HepG2 (cell line): ENCODE data around the gene SEC61A2. TPM values are rescaled to one million over a fixed set of nuclear protein-coding genes. Genes with fewer than 3 reads are reported as not detected.

Experiments used
- ATF7-NPFF ChIP-seq: sonication (generic); formaldehyde crosslinking; IDR thresholded peaks from 2 replicates; pipeline ENCODE4 v1.8.1; 2023; ENCODE audit warnings: mild to moderate bottlenecking, low read depth, missing genetic modification reagents, moderate library complexity
- CREM ChIP-seq, 2 experiments: sonication (generic) in 1 of 2; formaldehyde crosslinking in 1 of 2; IDR thresholded peaks; 2 replicates each; pipeline versions ENCODE4 v1.4.0 to v1.6.1; 2016 to 2020; ENCODE audit warnings: antibody characterized with exemption in 1 of 2, mild to moderate bottlenecking in 1 of 2, missing genetic modification reagents in 1 of 2
- CSRNP2 ChIP-seq: sonication (generic); formaldehyde crosslinking; conservative IDR thresholded peaks from 2 replicates; pipeline ENCODE4 v1.8.0; 2022; ENCODE audit warnings: low read depth, missing genetic modification reagents
- HDAC1 ChIP-seq: sonication (generic); formaldehyde crosslinking; IDR thresholded peaks from 2 replicates; pipeline ENCODE4 v1.5.1; 2020; ENCODE audit warnings: mild to moderate bottlenecking, missing genetic modification reagents
- HNRNPLL ChIP-seq: fragments of 200-400 bp; formaldehyde crosslinking; IDR thresholded peaks from 2 replicates; pipeline ENCODE4 v1.6.1; 2017; ENCODE audit warnings: mild to moderate bottlenecking, low read depth, low read length; ENCODE audit not compliant: poor library complexity, severe bottlenecking
- MTERF4 ChIP-seq: sonication (generic); formaldehyde crosslinking; IDR thresholded peaks from 2 replicates; pipeline ENCODE4 v1.8.0; 2023; ENCODE audit warnings: mild to moderate bottlenecking, missing genetic modification reagents
- MXD4 ChIP-seq: IDR thresholded peaks from 2 replicates; pipeline ENCODE4 v1.6.1; 2016; ENCODE audit warnings: mild to moderate bottlenecking, missing biosample characterization, missing genetic modification reagents
- NFAT5 ChIP-seq: sonication (generic); formaldehyde crosslinking; IDR thresholded peaks from 2 replicates; pipeline ENCODE4 v1.4.0; 2020; ENCODE audit warnings: missing genetic modification reagents
- NR0B2 ChIP-seq: sonication (generic); formaldehyde crosslinking; IDR thresholded peaks from 2 replicates; pipeline ENCODE4 v1.4.0; 2020; ENCODE audit warnings: mild to moderate bottlenecking, missing genetic modification reagents
- ZBTB43 ChIP-seq: sonication (generic); formaldehyde crosslinking; conservative IDR thresholded peaks from 2 replicates; pipeline ENCODE4 v1.4.0; 2020; ENCODE audit warnings: missing genetic modification reagents
- ZFY ChIP-seq: sonication (generic); formaldehyde crosslinking; IDR thresholded peaks from 2 replicates; pipeline ENCODE4 v1.4.0; 2020; ENCODE audit warnings: missing genetic modification reagents
- ZNF547 ChIP-seq: sonication (generic); formaldehyde crosslinking; IDR thresholded peaks from 2 replicates; pipeline ENCODE4 v1.5.1; 2020; ENCODE audit warnings: mild to moderate bottlenecking, missing genetic modification reagents
- ZSCAN21 ChIP-seq: sonication (generic); formaldehyde crosslinking; IDR thresholded peaks from 2 replicates; pipeline ENCODE4 v1.8.0; 2022; ENCODE audit warnings: mild to moderate bottlenecking, missing genetic modification reagents, moderate library complexity, borderline replicate concordance
- ZSCAN5A ChIP-seq: sonication (generic); formaldehyde crosslinking; IDR thresholded peaks from 2 replicates; pipeline ENCODE4 v1.8.0; 2022; ENCODE audit warnings: mild to moderate bottlenecking, missing genetic modification reagents, borderline replicate concordance
- polyA plus RNA-seq, 8 experiments: library from polyadenylated mRNA; depleted of rRNA in 3 of 8; stranded (reverse) in 7 of 8; unstranded in 1 of 8; fragments of >200 nt; fragmentation: Illumina TruSeq in 4 of 8; extraction: Trizol in 4 of 8; gene quantifications; 2 replicates each; pipeline versions ENCODE4 v1.2.1 to v1.2.3, GENCODE V29; 2011 to 2016; ENCODE audit warnings: low read depth in 4 of 8, missing spikeins in 1 of 8, mixed read lengths in 1 of 8; ENCODE audit not compliant: insufficient read depth in 1 of 8
- total RNA-seq, 5 experiments: library from RNA; depleted of rRNA; stranded (reverse); fragments of >200 nt; fragmentation: Illumina TruSeq; extraction: Trizol; gene quantifications; 2 replicates each; pipeline ENCODE4 v1.2.3, GENCODE V29; 2016; ENCODE audit warnings: low read depth in 1 of 5

Gene SEC61A2
- total and polyA plus RNA-seq, 2 of the 13 experiments (the other 11 are each of a cell fraction or from before 2014, with no cell fraction given): 5.5 to 7.4 TPM

GRCh38 chr10:12129222-12130111 lies at the start of gene SEC61A2 (continued):
- TF ChIP-seq NR0B2 (CRISPR knock-in tag) (0 out of 2 replicates have a peak, but pooled peaks have one; percentile 33), ZBTB43 (CRISPR knock-in tag) (peak; percentile 22; the same call in 1 of the 2 replicates), CREM (IDR thresholded peaks at IDR 0.05) (no peak), CREM (CRISPR knock-in tag; IDR thresholded peaks at IDR 0.05) (no peak), MXD4 (CRISPR knock-in tag) (no peak), ATF7-NPFF (CRISPR knock-in tag) (peak; percentile 79), ZFY (peak; percentile 93), ZSCAN21 (CRISPR knock-in tag) (peak; percentile 54; the same call in 1 of the 2 replicates), CSRNP2 (no peak), NFAT5 (0 out of 2 replicates have a peak, but pooled peaks have one; percentile 7), HNRNPLL (peak; percentile 80), MTERF4 (0 out of 2 replicates have a peak, but pooled peaks have one; percentile 31), ZNF547 (CRISPR knock-in tag) (0 out of 2 replicates have a peak, but pooled peaks have one; percentile 55), HDAC1 (CRISPR knock-in tag) (0 out of 2 replicates have a peak, but pooled peaks have one; percentile 28), ZSCAN5A (no peak)
